ENCODE data around the gene MEIOB. TPM values are rescaled to one million over a fixed set of nuclear protein-coding genes. Genes with fewer than 3 reads are reported as not detected.
"Not testable (repeated sequence)": the region's sequence is repeated elsewhere in the genome, so short reads cannot be mapped to it uniquely, and the experiment has no call there.

Gene MEIOB
- total RNA-seq, 1 experiment from 2014 or later: 0.62 TPM

DNA sequence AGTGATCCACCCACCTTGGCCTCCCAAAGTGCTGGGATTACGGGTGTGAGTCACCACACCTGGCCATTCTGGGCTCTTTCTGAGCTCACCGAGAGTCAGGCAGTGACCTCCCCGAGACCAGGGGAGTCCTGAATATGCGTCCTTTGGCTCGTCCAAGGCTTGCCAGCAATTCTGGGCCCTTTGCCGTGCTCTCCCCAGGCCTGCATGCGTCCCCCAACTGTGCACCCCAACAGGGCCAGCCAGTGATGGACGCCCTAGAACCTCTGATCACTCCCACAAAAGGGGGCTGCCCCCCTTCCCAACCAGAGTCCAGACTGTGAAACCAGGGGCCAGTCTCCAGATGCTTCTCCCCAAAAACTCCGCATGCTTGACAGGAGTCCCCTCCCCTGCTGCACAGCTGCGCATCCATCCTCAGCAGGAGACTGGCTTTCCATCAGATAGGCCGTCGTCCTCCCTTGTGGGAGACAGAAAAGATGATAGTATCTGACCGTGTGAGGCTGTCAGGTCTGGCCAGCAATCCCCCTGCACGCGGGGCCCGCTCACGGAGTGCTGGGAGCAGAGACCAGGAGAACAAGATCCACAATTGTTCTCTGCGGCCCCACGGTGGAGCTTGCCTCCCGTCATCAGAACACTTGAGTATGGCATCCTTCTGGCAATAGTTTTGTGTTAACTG lies 30.7 kb upstream of the MEIOB start:
- TF ChIP-seq EZH2 (IDR thresholded peaks at IDR 0.05; ENCODE audit: borderline replicate concordance, low read depth, low read length, poor library complexity, severe bottlenecking): no peak
- H3K4me3 ChIP-seq (ENCODE audit: low read depth, low read length, poor library complexity, severe bottlenecking): no peak overlapping the region
- intact Hi-C loops (cut with micrococcal nuclease; ENCODE audit: unreplicated experiment): no loop called here
- no peaks in the 10 kb centered on the region for H3K27me3 ChIP-seq (replicated peaks; ENCODE audit: insufficient read depth, low read depth, low read length, poor library complexity)
- no peaks in the 10 kb centered on the region for H3K9me3 ChIP-seq (ENCODE audit: low read depth, low read length, poor library complexity, severe bottlenecking)
- no peak for DNase-seq (ENCODE audit: low spot score)
- no peak overlapping the region for H3K27ac ChIP-seq (ENCODE audit: low read depth, low read length, poor library complexity, severe bottlenecking)
- BruUV-seq (replicated peaks): no TSS peak
- no peaks in the 10 kb centered on the region for H3K4me1 ChIP-seq (ENCODE audit: insufficient read depth, low read length, poor library complexity, severe bottlenecking)
- ChIA-PET POLR2A (ENCODE audit: low non-redundant PET) (no interaction called here), CTCF (no interaction called here)
- no peaks in the 10 kb centered on the region for H3K36me3 ChIP-seq (ENCODE audit: insufficient read depth, low read length, poor library complexity, severe bottlenecking)

GRCh38 chr16:1900452-1900774 lies 28.4 kb upstream of the MEIOB start:
- H3K9me3 ChIP-seq (ENCODE audit: low read depth, low read length, poor library complexity, severe bottlenecking): no peaks in the 10 kb centered on the region
- H3K4me1 ChIP-seq (ENCODE audit: insufficient read depth, low read length, poor library complexity, severe bottlenecking): no peaks in the 10 kb centered on the region
- no peak overlapping the region for H3K4me3 ChIP-seq (ENCODE audit: low read depth, low read length, poor library complexity, severe bottlenecking)
- no TSS peak for BruUV-seq (replicated peaks)
- intact Hi-C loops (cut with micrococcal nuclease; ENCODE audit: unreplicated experiment): no loop called here
- no peaks in the 10 kb centered on the region for H3K36me3 ChIP-seq (ENCODE audit: insufficient read depth, low read length, poor library complexity, severe bottlenecking)
- TF ChIP-seq CTCF (conservative IDR thresholded peaks at IDR 0.05; ENCODE audit: low read depth, low read length) (no peak), EZH2 (IDR thresholded peaks at IDR 0.05; ENCODE audit: borderline replicate concordance, low read depth, low read length, poor library complexity, severe bottlenecking) (no peak)
- H3K27ac ChIP-seq (ENCODE audit: low read depth, low read length, poor library complexity, severe bottlenecking): no peak overlapping the region
- no peak for DNase-seq (ENCODE audit: low spot score)
- POLR2A ChIA-PET (ENCODE audit: low non-redundant PET): no interaction called here
- CTCF ChIA-PET: interaction anchor here (0.7 kb wide), 1 partner anchor 22 kb away, joined by 8 read pairs; no protein-coding TSS in a partner anchor
- no peaks in the 10 kb centered on the region for H3K27me3 ChIP-seq (replicated peaks; ENCODE audit: insufficient read depth, low read depth, low read length, poor library complexity)

DNA sequence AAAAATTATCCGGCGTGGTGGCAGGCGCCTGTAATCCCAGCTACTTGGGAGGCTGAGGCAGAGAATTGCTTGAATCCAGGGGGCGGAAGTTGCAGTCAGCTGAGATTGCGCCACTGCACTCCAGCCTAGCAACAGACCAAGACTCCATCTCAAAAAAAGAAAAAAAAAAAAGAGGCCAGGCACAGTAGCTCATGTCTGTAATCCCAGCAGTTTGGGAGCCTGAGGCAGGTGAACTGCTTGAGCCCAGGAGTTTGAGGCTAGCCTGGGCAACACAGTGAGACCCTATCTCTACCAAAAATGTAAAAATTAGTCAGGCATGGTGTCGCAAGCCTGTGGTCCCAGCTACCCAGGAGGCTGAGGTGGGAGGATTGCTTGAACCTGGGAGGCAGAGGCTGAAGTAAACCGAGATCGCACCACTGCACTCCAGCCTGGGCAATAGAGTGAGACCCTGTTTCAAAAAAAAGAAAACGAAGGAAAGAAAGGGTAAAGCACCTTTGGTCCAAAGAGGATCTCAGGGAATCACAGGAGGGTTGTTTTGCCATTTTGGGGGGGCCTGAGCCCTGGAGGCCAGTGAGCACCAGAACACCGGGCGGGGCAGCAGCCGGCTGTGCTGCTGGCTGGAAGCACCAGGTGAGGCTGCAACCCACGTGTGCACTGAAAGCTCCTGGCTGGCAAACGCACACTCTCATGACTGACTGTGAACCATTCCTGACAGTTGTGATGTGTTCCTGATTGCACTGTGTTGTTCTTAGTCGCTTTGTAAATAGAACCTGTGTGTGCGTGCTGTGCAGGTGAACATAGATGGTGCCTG lies 27.9 kb upstream of the MEIOB start:
- CTCF ChIA-PET: no interaction called here
- no peaks in the 10 kb centered on the region for H3K4me1 ChIP-seq (ENCODE audit: insufficient read depth, low read length, poor library complexity, severe bottlenecking)
- no peak overlapping the region for H3K4me3 ChIP-seq (ENCODE audit: low read depth, low read length, poor library complexity, severe bottlenecking)
- POLR2A ChIA-PET (ENCODE audit: low non-redundant PET): no interaction called here
- intact Hi-C loops (cut with micrococcal nuclease; ENCODE audit: unreplicated experiment): no loop called here
- H3K9me3 ChIP-seq (ENCODE audit: low read depth, low read length, poor library complexity, severe bottlenecking): no peaks in the 10 kb centered on the region
- no TSS peak for BruUV-seq (replicated peaks)
- TF ChIP-seq CTCF (conservative IDR thresholded peaks at IDR 0.05; ENCODE audit: low read depth, low read length) (no peak), EZH2 (IDR thresholded peaks at IDR 0.05; ENCODE audit: borderline replicate concordance, low read depth, low read length, poor library complexity, severe bottlenecking) (no peak)
- H3K27me3 ChIP-seq (replicated peaks; ENCODE audit: insufficient read depth, low read depth, low read length, poor library complexity): no peaks in the 10 kb centered on the region
- no peak for DNase-seq (ENCODE audit: low spot score)
- H3K36me3 ChIP-seq (ENCODE audit: insufficient read depth, low read length, poor library complexity, severe bottlenecking): no peaks in the 10 kb centered on the region
- no peak overlapping the region for H3K27ac ChIP-seq (ENCODE audit: low read depth, low read length, poor library complexity, severe bottlenecking)

DNA sequence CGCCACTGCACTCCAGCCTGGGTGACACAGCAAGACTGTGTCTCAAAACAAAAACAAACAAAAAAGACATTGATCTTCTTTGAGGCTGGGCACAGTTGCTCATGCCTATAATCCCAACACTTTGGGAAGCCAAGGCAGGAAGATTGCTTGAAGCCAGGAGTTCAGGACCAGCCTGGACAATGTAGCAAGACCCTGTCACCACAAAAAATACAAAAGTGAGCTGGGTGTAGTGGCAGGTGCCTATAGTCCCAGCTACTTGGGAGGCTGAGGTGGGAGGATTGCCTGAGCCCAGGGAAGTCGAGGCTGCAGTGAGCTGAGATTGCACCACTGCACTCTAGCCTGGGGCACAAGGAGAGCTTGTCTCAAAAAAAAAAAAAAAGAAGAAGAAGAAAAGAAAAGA lies 25.7 kb upstream of the MEIOB start:
- H3K9me3 ChIP-seq (ENCODE audit: low read depth, low read length, poor library complexity, severe bottlenecking); H3K4me1 ChIP-seq (ENCODE audit: insufficient read depth, low read length, poor library complexity, severe bottlenecking); H3K36me3 ChIP-seq (ENCODE audit: insufficient read depth, low read length, poor library complexity, severe bottlenecking); H3K27me3 ChIP-seq (replicated peaks; ENCODE audit: insufficient read depth, low read depth, low read length, poor library complexity); DNase-seq (ENCODE audit: low spot score); POLR2A ChIA-PET (ENCODE audit: low non-redundant PET); BruUV-seq (replicated peaks); intact Hi-C loops (cut with micrococcal nuclease; ENCODE audit: unreplicated experiment); H3K4me3 ChIP-seq (ENCODE audit: low read depth, low read length, poor library complexity, severe bottlenecking); H3K27ac ChIP-seq (ENCODE audit: low read depth, low read length, poor library complexity, severe bottlenecking): not testable (repeated sequence)
- CTCF ChIA-PET: interaction anchor here (0.6 kb wide), 1 partner anchor 50 kb away, joined by 4 read pairs; no protein-coding TSS in a partner anchor
